ENCODE data around the gene RGS9. TPM values are rescaled to one million over a fixed set of nuclear protein-coding genes. Genes with fewer than 3 reads are reported as not detected.
"Not testable (repeated sequence)": the region's sequence is repeated elsewhere in the genome, so short reads cannot be mapped to it uniquely, and the experiment has no call there.

RGS9 gene
- 14.6 TPM for polyA plus RNA-seq (2013, experiment 1 of 2)
- polyA plus RNA-seq (2013, experiment 2 of 2): 13.9 TPM

GRCh38 chr17:65137021-65137939, at the start of gene RGS9:
TSS of gene RGS9 (plus strand) at chr17:65137370. CDS start at chr17:65137541, 171 bp downstream.
- Histone ChIP-seq H3K4ac (ENCODE audit: low read depth, low read length) (no peak within 1 kb of the TSS), H2AK5ac (ENCODE audit: low read length) (no peak within 1 kb of the TSS), H3K4me1 (ENCODE audit: control insufficient read depth, low read depth, low read length) (no peaks in the 10 kb centered on the region), H3K27ac (ENCODE audit: low read depth, low read length) (no peak within 1 kb of the TSS), H3K79me2 (ENCODE audit: control insufficient read depth, insufficient read depth, low read length) (no peaks in the 10 kb centered on the region), H3K27me3 (ENCODE audit: insufficient read depth, low read length, poor library complexity) (no peaks in the 10 kb centered on the region), H3K4me3 (ENCODE audit: low read length) (no peak within 1 kb of the TSS), H3K4me2 (ENCODE audit: low read length) (peak within 1 kb of the TSS; percentile 61), H3K18ac (ENCODE audit: low read length) (no peak within 1 kb of the TSS), H4K5ac (ENCODE audit: low read length) (no peak within 1 kb of the TSS), H3K9ac (ENCODE audit: low read length) (peak within 1 kb of the TSS; percentile 67), H3K56ac (ENCODE audit: low read length) (peak within 1 kb of the TSS; percentile 74), H2BK120ac (ENCODE audit: low read depth, low read length) (no peak within 1 kb of the TSS), H4K8ac (ENCODE audit: low read depth, low read length) (no peak within 1 kb of the TSS), H3K23ac (ENCODE audit: low read length) (no peak within 1 kb of the TSS), H2BK5ac (ENCODE audit: low read length) (no peak within 1 kb of the TSS), H3K79me1 (ENCODE audit: low read length) (no peaks in the 10 kb centered on the region), H2BK15ac (replicated peaks; ENCODE audit: low read depth) (no peak within 1 kb of the TSS), H3K36me3 (ENCODE audit: control insufficient read depth, insufficient read depth, low read length) (no peaks in the 10 kb centered on the region)
- DNase-seq: peak; percentile 94
- no CpG with 5 or more reads among the region's 56 CpGs for whole genome bisulfite sequencing (ENCODE audit: extremely low coverage, insufficient coverage, low lambda C conversion rate)

GRCh38 chr17:65088621-65089360, 48.4 kb upstream of the RGS9 start:
- H2BK15ac ChIP-seq (replicated peaks; ENCODE audit: low read depth): no peak overlapping the region
- H3K79me1 ChIP-seq (ENCODE audit: low read length): no peaks in the 10 kb centered on the region
- H3K4me1 ChIP-seq (ENCODE audit: control insufficient read depth, low read depth, low read length): no peaks in the 10 kb centered on the region
- H2BK120ac ChIP-seq (ENCODE audit: low read depth, low read length): no peak overlapping the region
- no peaks in the 10 kb centered on the region for H3K36me3 ChIP-seq (ENCODE audit: control insufficient read depth, insufficient read depth, low read length)
- H3K18ac ChIP-seq (ENCODE audit: low read length): no peak overlapping the region
- no peak overlapping the region for H3K27ac ChIP-seq (ENCODE audit: low read depth, low read length)
- H4K8ac ChIP-seq (ENCODE audit: low read depth, low read length): no peak overlapping the region
- no peak overlapping the region for H3K4ac ChIP-seq (ENCODE audit: low read depth, low read length)
- H2BK5ac ChIP-seq (ENCODE audit: low read length): no peak overlapping the region
- WGBS (ENCODE audit: extremely low coverage, insufficient coverage, low lambda C conversion rate): no CpG with 5 or more reads among the region's 4 CpGs
- H4K5ac ChIP-seq (ENCODE audit: low read length): no peak overlapping the region
- no peak overlapping the region for H3K9ac ChIP-seq (ENCODE audit: low read length)
- no peak overlapping the region for H3K23ac ChIP-seq (ENCODE audit: low read length)
- H2AK5ac ChIP-seq (ENCODE audit: low read length): no peak overlapping the region
- no peaks in the 10 kb centered on the region for H3K79me2 ChIP-seq (ENCODE audit: control insufficient read depth, insufficient read depth, low read length)
- H3K4me3 ChIP-seq (ENCODE audit: low read length): no peak overlapping the region
- H3K56ac ChIP-seq (ENCODE audit: low read length): no peak overlapping the region
- H3K4me2 ChIP-seq (ENCODE audit: low read length): no peak overlapping the region
- DNase-seq: no peak
- no peaks in the 10 kb centered on the region for H3K27me3 ChIP-seq (ENCODE audit: insufficient read depth, low read length, poor library complexity)

- Histone ChIP-seq H2AK5ac (ENCODE audit: low read length) (no peak overlapping the region), H3K23ac (ENCODE audit: low read length) (no peak overlapping the region), H4K5ac (ENCODE audit: low read length) (no peak overlapping the region), H3K27ac (ENCODE audit: low read depth, low read length) (no peak overlapping the region), H3K4me1 (ENCODE audit: control insufficient read depth, low read depth, low read length) (no peaks in the 10 kb centered on the region), H3K18ac (ENCODE audit: low read length) (no peak overlapping the region), H2BK5ac (ENCODE audit: low read length) (no peak overlapping the region), H3K56ac (ENCODE audit: low read length) (no peak overlapping the region), H3K9ac (ENCODE audit: low read length) (no peak overlapping the region), H4K8ac (ENCODE audit: low read depth, low read length) (no peak overlapping the region), H3K4ac (ENCODE audit: low read depth, low read length) (no peak overlapping the region), H2BK120ac (ENCODE audit: low read depth, low read length) (no peak overlapping the region), H3K36me3 (ENCODE audit: control insufficient read depth, insufficient read depth, low read length) (no peaks in the 10 kb centered on the region), H3K79me1 (ENCODE audit: low read length) (no peaks in the 10 kb centered on the region), H2BK15ac (replicated peaks; ENCODE audit: low read depth) (peak overlapping the region; percentile 86), H3K79me2 (ENCODE audit: control insufficient read depth, insufficient read depth, low read length) (no peaks in the 10 kb centered on the region), H3K27me3 (ENCODE audit: insufficient read depth, low read length, poor library complexity) (no peaks in the 10 kb centered on the region), H3K4me3 (ENCODE audit: low read length) (no peak overlapping the region), H3K4me2 (ENCODE audit: low read length) (no peak overlapping the region)
- DNase-seq: peak; percentile 27
- no CpG with 5 or more reads among the region's 3 CpGs for WGBS (ENCODE audit: extremely low coverage, insufficient coverage, low lambda C conversion rate)
Measured at GRCh38 chr17:65092262-65092661, 44.9 kb upstream of the RGS9 start.

- not testable (repeated sequence) for H3K36me3 ChIP-seq (ENCODE audit: control insufficient read depth, insufficient read depth, low read length); H3K4me3 ChIP-seq (ENCODE audit: low read length); H3K27me3 ChIP-seq (ENCODE audit: insufficient read depth, low read length, poor library complexity); DNase-seq; H2AK5ac ChIP-seq (ENCODE audit: low read length); H4K8ac ChIP-seq (ENCODE audit: low read depth, low read length); H3K56ac ChIP-seq (ENCODE audit: low read length); H3K4me1 ChIP-seq (ENCODE audit: control insufficient read depth, low read depth, low read length); H2BK120ac ChIP-seq (ENCODE audit: low read depth, low read length); H3K23ac ChIP-seq (ENCODE audit: low read length); H3K4ac ChIP-seq (ENCODE audit: low read depth, low read length); H3K79me1 ChIP-seq (ENCODE audit: low read length); H3K9ac ChIP-seq (ENCODE audit: low read length); H3K18ac ChIP-seq (ENCODE audit: low read length); H2BK5ac ChIP-seq (ENCODE audit: low read length); H3K4me2 ChIP-seq (ENCODE audit: low read length); H3K27ac ChIP-seq (ENCODE audit: low read depth, low read length); H4K5ac ChIP-seq (ENCODE audit: low read length); H3K79me2 ChIP-seq (ENCODE audit: control insufficient read depth, insufficient read depth, low read length)
- WGBS (ENCODE audit: extremely low coverage, insufficient coverage, low lambda C conversion rate): 100% methylated on average over 1 of the region's 15 CpGs
- H2BK15ac ChIP-seq (replicated peaks; ENCODE audit: low read depth): peak overlapping the region; percentile 86
Measured at GRCh38 chr17:65092721-65093356, 44.3 kb upstream of the RGS9 start.

GRCh38 chr17:65093930-65094329, 43.2 kb upstream of the RGS9 start:
- DNase-seq: peak; percentile 54
- H3K56ac ChIP-seq (ENCODE audit: low read length): no peak overlapping the region
- WGBS (ENCODE audit: extremely low coverage, insufficient coverage, low lambda C conversion rate): no CpG with 5 or more reads among the region's 7 CpGs
- no peak overlapping the region for H3K4ac ChIP-seq (ENCODE audit: low read depth, low read length)
- no peak overlapping the region for H4K5ac ChIP-seq (ENCODE audit: low read length)
- H2BK5ac ChIP-seq (ENCODE audit: low read length): no peak overlapping the region
- no peaks in the 10 kb centered on the region for H3K79me1 ChIP-seq (ENCODE audit: low read length)
- no peaks in the 10 kb centered on the region for H3K4me1 ChIP-seq (ENCODE audit: control insufficient read depth, low read depth, low read length)
- no peak overlapping the region for H3K9ac ChIP-seq (ENCODE audit: low read length)
- no peak overlapping the region for H2AK5ac ChIP-seq (ENCODE audit: low read length)
- H2BK15ac ChIP-seq (replicated peaks; ENCODE audit: low read depth): no peak overlapping the region
- H3K4me3 ChIP-seq (ENCODE audit: low read length): no peak overlapping the region
- no peak overlapping the region for H3K4me2 ChIP-seq (ENCODE audit: low read length)
- no peaks in the 10 kb centered on the region for H3K36me3 ChIP-seq (ENCODE audit: control insufficient read depth, insufficient read depth, low read length)
- H3K79me2 ChIP-seq (ENCODE audit: control insufficient read depth, insufficient read depth, low read length): no peaks in the 10 kb centered on the region
- no peak overlapping the region for H3K23ac ChIP-seq (ENCODE audit: low read length)
- no peak overlapping the region for H3K18ac ChIP-seq (ENCODE audit: low read length)
- H3K27me3 ChIP-seq (ENCODE audit: insufficient read depth, low read length, poor library complexity): no peaks in the 10 kb centered on the region
- H4K8ac ChIP-seq (ENCODE audit: low read depth, low read length): no peak overlapping the region
- no peak overlapping the region for H2BK120ac ChIP-seq (ENCODE audit: low read depth, low read length)
- H3K27ac ChIP-seq (ENCODE audit: low read depth, low read length): no peak overlapping the region

Measured in mesendoderm (in vitro differentiated cells).